Psoas muscle (tissue), 8 donors: Measurements from ENCODE around the gene TELO2. TPM values are rescaled to one million over a fixed set of nuclear protein-coding genes. Genes with fewer than 3 reads are reported as not detected.

ENCODE experiments used
- ATAC-seq, 4 donors: fragments of 200-7000 bp; cut with Tn5 transposase; one replicate each; pipeline ENCODE4 v1.9.1; 2020; ENCODE audit warnings: moderate library complexity in 3 of 4, mild to moderate bottlenecking in 2 of 4
- DNase-seq, 2 donors: peaks; one replicate each; pipeline ENCODE4 v3.0.0-alpha.2; 2020
- H3K27ac ChIP-seq: fragments of 200-600 bp; one replicate; pipeline ENCODE4 v1.8.0; 2022
- H3K27me3 ChIP-seq, 3 donors: fragments of 200-600 bp in 1 of 3; one replicate each; pipeline versions ENCODE4 v1.6.1 to v1.8.0; 2013 to 2022; ENCODE audit warnings: low read length in 2 of 3, mild to moderate bottlenecking in 2 of 3, moderate library complexity in 1 of 3; ENCODE audit not compliant: insufficient read depth in 3 of 3
- H3K36me3 ChIP-seq, 2 donors: fragments of 200-600 bp in 1 of 2; one replicate each; pipeline versions ENCODE4 v1.6.1 to v1.8.0; 2013 to 2022; ENCODE audit warnings: low read depth in 1 of 2, mild to moderate bottlenecking in 1 of 2, moderate library complexity in 1 of 2; ENCODE audit not compliant: insufficient read depth in 1 of 2
- H3K4me1 ChIP-seq: fragments of 200-600 bp; one replicate; pipeline ENCODE4 v1.8.0; 2022
- H3K4me3 ChIP-seq: fragments of 200-600 bp; one replicate; pipeline ENCODE4 v1.8.0; 2022; ENCODE audit warnings: mild to moderate bottlenecking
- H3K9me3 ChIP-seq: fragments of 200-600 bp; one replicate; pipeline ENCODE4 v1.8.0; 2022
- CTCF ChIP-seq: fragments of 200-600 bp; IDR thresholded peaks from one replicate; pipeline ENCODE4 v1.8.0; 2022; ENCODE audit warnings: antibody characterized with exemption
- WGBS, 3 donors: extraction: QIAGEN DNeasy Blood & Tissue Kit; methylation state at CpG; one replicate each; pipeline versions ENCODE4 v1.1.6 to v1.1.7; 2013; 5-methylcytosine and 5-hydroxymethylcytosine counted together
- intact Hi-C, 2 donors: fragments of 100-400 bp; cut with DNase I; formaldehyde crosslinking; loops; one replicate each; pipeline versions ENCODE4 v1.11.0 to v1.14.2; 2022
- polyA plus RNA-seq, 3 donors: library from polyadenylated mRNA; stranded (reverse); fragments of 200-250 nt; gene quantifications; one replicate each; pipeline ENCODE4 v1.2.3, GENCODE V29; 2013
- total RNA-seq, 4 donors: library from RNA; stranded (reverse); fragmentation: NEBNext Ultra II Directional in 2 of 4; extraction: Animal tissue kit (Norgen Biotek cat#: 25700) in 2 of 4; gene quantifications; one replicate each; pipeline versions ENCODE4 v1.2.1 to v1.2.4, GENCODE V29; 2021 to 2023
- donor health status: healthy with polysubstance abuse.
- donor health status: DM: no; HTN: no; CAD: no; lungs with moderate emphysema.
- donor health status: Bipolar disorder and iron deficiency.
- donor health status: healthy.
- donor health status: DM: yes; HTN: yes; CAD: no.
- donor health status: DM: no; HTN: no; CAD: no.
- donor health status: DM: no; HTN: no; CAD: no.
- donor health status: DM: yes; HTN: yes; CAD: no.

TELO2 gene
- total and polyA plus RNA-seq, 7 donors, result 11.6 to 23.8 (median 17.4) TPM

DNA sequence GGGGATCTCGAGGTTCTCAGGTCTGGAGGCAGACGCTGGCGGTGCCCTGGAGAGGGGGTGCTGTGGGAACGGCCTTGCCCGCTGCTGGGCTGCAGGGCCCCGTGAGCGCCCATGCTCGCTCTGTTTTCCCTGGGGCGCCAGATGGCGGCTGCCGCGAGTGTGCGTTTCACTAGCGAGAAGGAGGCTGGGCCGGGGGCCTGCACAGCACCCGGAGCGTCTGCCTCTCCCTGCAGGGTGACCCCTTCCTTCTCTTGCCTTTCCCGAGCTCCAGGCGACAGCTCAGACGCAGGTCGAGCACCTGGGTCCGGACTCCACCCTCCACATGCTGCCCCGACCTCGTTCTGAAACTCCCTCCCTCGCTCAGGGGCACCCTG is 2.7 kb downstream of the TELO2 start:
- no peak overlapping the region for H3K27ac ChIP-seq
- ATAC-seq (no peak), DNase-seq (peak in 1 of 2 donors; percentile 54)
- H3K4me3 ChIP-seq, result no peak overlapping the region
- peaks cover 0 to 65% of the 10 kb centered on the region in 2 donors for H3K36me3 ChIP-seq
- no peaks in the 10 kb centered on the region for H3K9me3 ChIP-seq
- intact Hi-C loops, result loop anchor here in 1 of 2 donors (5.0 kb wide), 1 partner anchor 66 kb away; no protein-coding TSS in a partner anchor
- no peak for TF ChIP-seq CTCF
- H3K4me1 ChIP-seq, result peaks cover 17% of the 10 kb centered on the region
- H3K27me3 ChIP-seq, result no peaks in the 10 kb centered on the region
- 90 to 95% (median 92%) methylated on average over 20 to 25 of the region's 25 CpGs for WGBS, 3 donors

GRCh38 chr16:1496464-1496863 is 3.3 kb downstream of the TELO2 start:
- Histone ChIP-seq H3K27me3 (no peaks in the 10 kb centered on the region), H3K36me3 (peaks cover 0 to 70% of the 10 kb centered on the region in 2 donors), H3K4me3 (no peak overlapping the region), H3K4me1 (peaks cover 17% of the 10 kb centered on the region), H3K9me3 (no peaks in the 10 kb centered on the region), H3K27ac (no peak overlapping the region)
- no peak for ATAC-seq
- WGBS, 3 donors, result 90 to 95% (median 93%) methylated on average over 25 of the region's 25 CpGs
- no peak for DNase-seq
- intact Hi-C loops, result loop anchor here in 1 of 2 donors (5.0 kb wide), 1 partner anchor 66 kb away; no protein-coding TSS in a partner anchor
- TF ChIP-seq CTCF, result no peak

DNA sequence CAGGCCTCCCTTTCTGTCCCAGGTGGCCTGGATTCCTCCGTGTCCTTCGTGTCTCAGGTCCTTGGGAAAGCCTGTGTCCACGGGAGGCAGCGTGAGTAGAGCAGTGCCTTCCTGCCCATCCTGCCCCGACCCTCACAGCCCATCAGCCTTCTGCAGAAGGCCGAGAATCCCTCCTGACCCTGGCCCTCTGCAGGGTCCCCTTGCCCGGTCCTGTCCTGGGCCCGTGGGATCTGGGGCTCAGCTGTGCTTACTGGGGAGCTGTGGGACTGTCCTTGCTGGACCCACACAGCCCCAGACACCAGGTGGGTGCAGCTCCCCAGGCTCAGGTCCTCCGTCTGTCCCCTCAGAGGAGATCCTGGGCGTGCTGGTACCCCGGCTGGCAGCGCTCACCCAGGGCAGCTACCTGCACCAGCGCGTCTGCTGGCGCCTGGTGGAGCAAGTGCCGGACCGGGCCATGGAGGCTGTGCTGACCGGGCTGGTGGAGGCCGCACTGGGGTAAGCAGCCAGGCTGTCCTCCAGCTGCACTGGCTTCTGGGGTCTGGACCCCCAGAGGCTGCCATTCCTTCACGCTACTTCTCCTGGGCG is 3.9 kb downstream of the TELO2 start:
- H3K36me3 ChIP-seq, result peaks cover 3 to 77% of the 10 kb centered on the region in 2 donors
- intact Hi-C loops, result loop anchor here in 1 of 2 donors (5.0 kb wide), 1 partner anchor 65 kb away; no protein-coding TSS in a partner anchor
- TF ChIP-seq CTCF, result no peak
- 92 to 94% (median 93%) methylated on average over 21 of the region's 21 CpGs for WGBS, 3 donors
- H3K9me3 ChIP-seq, result no peaks in the 10 kb centered on the region
- H3K27ac ChIP-seq, result no peak overlapping the region
- no peaks in the 10 kb centered on the region for H3K27me3 ChIP-seq
- ATAC-seq (no peak), DNase-seq (no peak)
- H3K4me1 ChIP-seq, result peaks cover 16% of the 10 kb centered on the region
- no peak overlapping the region for H3K4me3 ChIP-seq

DNA sequence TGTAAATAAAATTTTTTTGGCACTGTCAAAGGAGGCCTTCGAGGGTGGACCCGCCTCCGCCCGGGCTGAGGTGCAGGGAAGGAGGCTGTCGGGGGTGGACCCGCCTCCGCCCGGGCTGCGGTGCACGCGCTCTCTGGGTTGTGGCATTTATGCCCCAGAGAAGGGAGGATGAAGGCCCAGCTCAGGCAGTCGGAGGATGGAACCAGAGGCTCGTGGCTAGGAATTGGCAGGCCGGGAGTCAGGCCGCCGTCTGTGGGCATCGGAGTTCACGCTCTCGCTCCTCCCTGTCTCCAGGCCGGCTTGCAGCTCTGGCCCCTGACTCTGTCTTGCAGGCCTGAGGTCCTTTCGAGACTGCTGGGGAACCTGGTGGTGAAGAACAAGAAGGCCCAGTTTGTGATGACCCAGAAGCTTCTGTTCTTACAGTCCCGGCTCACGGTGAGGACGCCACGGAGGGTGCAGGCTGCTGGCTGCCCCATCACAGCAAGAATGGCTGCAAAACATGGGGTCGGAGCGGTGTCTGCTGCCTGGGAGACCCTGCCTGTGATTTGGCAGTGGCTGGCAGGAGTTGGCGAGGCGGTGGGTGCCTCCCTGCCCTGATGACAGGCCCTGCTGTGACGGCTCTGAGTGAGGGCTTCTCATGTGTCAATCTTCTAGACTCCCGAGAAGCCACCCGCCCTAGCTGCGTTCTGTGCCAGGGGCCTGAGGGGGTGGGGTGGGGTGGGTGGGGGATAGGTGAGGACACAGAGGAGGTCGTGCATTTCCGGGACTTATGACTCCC is 5.9 kb downstream of the TELO2 start:
- ATAC-seq (no peak), DNase-seq (peak in 1 of 2 donors; percentile 46)
- Histone ChIP-seq H3K4me1 (peaks cover 10% of the 10 kb centered on the region), H3K27me3 (no peaks in the 10 kb centered on the region), H3K4me3 (no peak overlapping the region), H3K27ac (no peak overlapping the region), H3K36me3 (peaks cover 7 to 97% of the 10 kb centered on the region in 2 donors), H3K9me3 (no peaks in the 10 kb centered on the region)
- 90 to 94% (median 91%) methylated on average over 34 to 35 of the region's 35 CpGs for WGBS, 3 donors
- intact Hi-C loops, result loop anchor here in 1 of 2 donors (5.0 kb wide), 1 partner anchor 63 kb away; no protein-coding TSS in a partner anchor
- no peak for TF ChIP-seq CTCF
